Dedifferentiated amniotic fluid mesenchymal stem cell (primary cell): ENCODE measurements around the gene NOS1AP.
"Not testable (repeated sequence)": the region's sequence is repeated elsewhere in the genome, so short reads cannot be mapped to it uniquely, and the experiment has no call there.

ENCODE experiments used
- DNase-seq: peaks from one replicate; pipeline ENCODE4 v3.0.0-alpha.2; 2016; ENCODE audit errors: extremely low spot score

Gene NOS1AP

DNA sequence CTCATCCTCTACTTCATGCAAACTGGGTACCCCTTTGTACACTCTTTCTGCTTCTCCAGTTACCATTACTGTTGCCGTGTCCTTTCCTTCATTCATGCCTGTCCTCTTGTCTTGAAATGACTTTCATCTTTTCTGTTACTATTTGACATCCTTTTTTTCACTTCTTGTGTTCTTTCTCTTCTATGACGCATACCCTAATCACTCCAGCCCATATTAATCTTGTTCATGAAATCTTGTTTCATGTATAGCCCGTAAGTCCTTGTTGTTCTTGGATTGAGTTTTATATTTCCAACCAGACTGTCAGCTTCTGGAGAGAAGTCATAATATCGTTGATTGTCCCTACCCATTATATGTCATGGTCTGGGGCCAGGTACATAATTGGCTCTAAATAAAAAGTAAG is 126.1 kb downstream of the NOS1AP start:
- no peak for DNase-seq

DNA sequence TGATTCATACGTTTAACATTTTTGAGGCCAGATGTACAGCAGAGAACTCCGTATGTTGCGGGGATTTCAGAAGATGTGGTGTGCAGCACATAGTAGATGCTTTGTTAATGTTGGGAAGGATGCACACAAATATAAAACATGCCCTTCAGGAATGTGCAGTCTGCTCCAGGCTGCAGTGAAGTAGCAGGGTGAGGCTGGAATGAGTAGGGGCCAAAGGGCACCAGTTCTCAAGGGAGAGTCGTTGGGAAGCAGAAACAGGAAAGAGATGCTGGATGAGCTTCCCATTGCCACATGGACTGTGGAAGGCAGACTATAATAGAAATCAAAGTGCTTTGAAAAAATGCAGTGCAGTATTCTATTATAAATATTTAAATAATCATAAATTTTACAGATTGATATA is 126.9 kb downstream of the NOS1AP start:
- DNase-seq: no peak

DNA sequence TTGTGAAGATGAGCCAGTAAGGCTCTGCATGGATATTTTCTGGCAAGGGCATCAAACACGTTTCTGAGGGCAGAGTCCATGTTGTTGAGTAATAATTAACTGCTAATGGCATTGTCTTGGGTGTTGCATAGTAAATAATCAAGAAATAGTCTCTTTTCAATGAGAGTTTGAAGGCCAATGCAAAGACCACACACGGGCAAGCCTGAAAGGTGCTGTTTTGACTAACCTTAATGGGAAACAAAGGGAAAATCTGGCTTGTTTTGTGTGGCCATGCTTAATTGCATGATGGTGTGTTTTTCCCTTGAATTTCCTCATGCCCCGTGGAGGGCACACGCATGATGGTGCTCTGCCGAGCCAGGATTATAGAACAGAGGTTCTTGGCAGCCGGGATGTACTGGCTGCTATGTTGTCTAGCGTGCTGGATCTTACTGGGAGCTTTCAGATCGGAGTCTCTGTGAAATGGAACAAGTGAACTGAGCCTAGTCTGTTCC is 127.6 kb downstream of the NOS1AP start:
- DNase-seq: no peak

- DNase-seq: no peak
Measured at GRCh38 chr1:162197615-162198421, 128.3 kb downstream of the NOS1AP start.

- no peak for DNase-seq
Measured at GRCh38 chr1:162200096-162200847, 130.8 kb downstream of the NOS1AP start.

GRCh38 chr1:162201062-162201461 is 131.6 kb downstream of the NOS1AP start:
- DNase-seq: not testable (repeated sequence)

- no peak for DNase-seq
Measured at GRCh38 chr1:162204129-162204822, 134.8 kb downstream of the NOS1AP start.

DNA sequence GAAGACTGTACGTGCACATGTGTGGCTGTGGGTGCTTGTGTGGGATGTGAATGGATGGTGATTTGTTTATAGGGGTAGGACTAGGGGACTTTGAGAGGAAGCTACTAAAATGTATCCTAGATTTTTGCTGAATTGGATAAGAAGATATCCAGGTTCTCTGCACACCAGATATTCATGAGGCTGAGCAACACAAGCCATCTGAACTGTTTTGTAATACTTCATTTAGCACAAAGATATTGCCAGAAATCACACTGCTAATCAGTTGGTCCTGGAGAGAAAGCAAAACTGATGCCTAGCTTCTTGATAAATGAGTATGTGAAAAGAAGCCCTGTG is 135.3 kb downstream of the NOS1AP start:
- no peak for DNase-seq

GRCh38 chr1:162206300-162206699 is 136.8 kb downstream of the NOS1AP start:
- no peak for DNase-seq

GRCh38 chr1:162206749-162207635 is 137.5 kb downstream of the NOS1AP start:
- no peak for DNase-seq

DNA sequence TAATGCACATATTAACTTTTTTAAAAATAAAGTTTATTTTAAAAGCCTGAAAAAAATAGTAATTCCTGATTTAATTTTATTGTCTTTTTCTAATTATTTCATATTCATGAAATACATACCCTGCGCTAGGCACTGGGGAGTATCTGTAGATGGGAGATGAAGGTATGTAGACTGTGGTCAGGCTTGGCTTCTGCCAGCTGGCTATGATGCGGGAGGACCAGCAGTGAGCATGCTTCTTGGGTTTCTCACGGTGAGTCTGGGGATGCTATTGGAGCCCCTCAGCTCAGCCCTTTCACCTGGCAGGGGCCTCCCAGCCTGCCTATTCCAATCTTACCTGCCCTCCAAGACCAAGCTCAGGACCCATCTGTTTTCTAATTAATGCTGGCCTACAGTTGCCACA is 138.4 kb downstream of the NOS1AP start:
- no peak for DNase-seq

GRCh38 chr1:162210196-162210595 is 140.7 kb downstream of the NOS1AP start:
- DNase-seq: no peak

DNA sequence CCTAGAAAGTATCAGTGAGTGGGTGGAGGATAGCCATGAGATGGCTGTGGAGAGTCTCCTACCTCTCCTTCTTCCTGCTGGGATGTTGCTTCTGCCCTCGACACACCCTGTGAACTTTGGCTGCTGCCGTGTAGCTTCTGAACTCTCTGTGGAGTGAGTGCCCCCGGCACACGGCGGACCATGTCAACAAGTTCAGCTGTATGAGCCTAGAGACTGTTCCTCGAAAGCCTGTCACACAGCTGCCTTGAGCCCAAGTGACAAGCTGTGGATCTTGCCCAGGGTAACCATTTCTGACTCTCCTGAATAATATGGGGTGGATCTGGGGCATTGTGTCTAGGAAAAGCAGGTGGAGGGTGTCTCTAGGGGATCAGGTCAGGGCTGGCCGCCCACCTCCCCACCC is 143.2 kb downstream of the NOS1AP start:
- no peak for DNase-seq

GRCh38 chr1:162213281-162213912 is 143.9 kb downstream of the NOS1AP start:
- DNase-seq: no peak

- DNase-seq: no peak
Measured at GRCh38 chr1:162214202-162214601, 144.7 kb downstream of the NOS1AP start.

- DNase-seq: no peak
Measured at GRCh38 chr1:162215902-162216301, 146.4 kb downstream of the NOS1AP start.

DNA sequence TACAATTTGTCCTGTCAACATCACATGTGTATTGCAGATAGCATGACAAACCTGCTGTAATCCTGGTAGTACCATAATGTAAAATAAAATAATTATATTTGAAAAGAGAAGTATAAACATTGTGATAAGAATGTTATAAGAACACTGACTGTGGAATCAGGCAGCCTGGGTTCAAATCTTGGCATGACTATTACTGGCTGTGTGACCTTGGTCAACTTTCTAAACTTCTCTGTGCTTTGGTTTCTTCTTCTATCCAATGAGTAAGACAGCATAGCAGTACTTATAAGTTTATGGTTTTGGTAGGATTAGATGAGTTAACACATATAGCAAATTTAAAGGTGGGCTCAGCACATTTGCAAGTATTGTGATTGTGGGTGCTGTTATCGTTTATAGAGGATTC is 147.1 kb downstream of the NOS1AP start:
- no peak for DNase-seq

DNA sequence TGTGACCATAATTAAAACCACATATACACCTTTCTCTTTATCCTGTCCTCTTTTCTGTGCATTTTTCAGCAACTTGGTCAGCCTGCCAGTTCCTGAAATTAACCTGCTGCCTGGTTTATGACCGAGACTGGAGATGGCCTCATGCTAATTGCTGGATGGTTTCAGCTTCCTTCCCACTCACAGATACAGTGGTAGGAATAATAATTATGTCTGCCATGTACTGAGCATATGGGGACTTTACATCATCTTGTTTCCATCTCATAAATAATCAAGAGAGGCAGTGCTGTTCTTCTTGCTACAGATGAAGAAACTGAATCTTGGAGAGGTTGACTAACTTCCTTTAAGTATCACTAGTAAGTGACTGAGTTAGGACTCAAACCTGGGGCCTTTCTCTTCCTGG is 148.2 kb downstream of the NOS1AP start:
- DNase-seq: no peak

- DNase-seq: no peak
Measured at GRCh38 chr1:162218546-162218945, 149.1 kb downstream of the NOS1AP start.

- no peak for DNase-seq
Measured at GRCh38 chr1:162218975-162219374, 149.5 kb downstream of the NOS1AP start.

- DNase-seq: no peak
Measured at GRCh38 chr1:162219461-162219860, 150.0 kb downstream of the NOS1AP start.
